Cardiac fibroblast (primary cell): Measurements from ENCODE around the gene RELB.

ENCODE experiments used
- DNase-seq, 2 donors: peaks; one replicate each; pipeline versions ENCODE4 v3.0.0 to v3.0.0-alpha.2; 2010; ENCODE audit warnings: low read depth in 2 of 2
- H3K4me3 ChIP-seq, 2 donors: replicated peaks in 1 of 2; 1 replicate in 1 of 2; 2 replicates in 1 of 2; pipeline ENCODE4 v1.5.1; 2011; ENCODE audit warnings: low read depth in 2 of 2, low read length in 2 of 2, mild to moderate bottlenecking in 2 of 2, moderate library complexity in 1 of 2
- CTCF ChIP-seq: IDR thresholded peaks from one replicate; pipeline ENCODE4 v1.5.1; 2011; ENCODE audit warnings: low read depth, mild to moderate bottlenecking, low read length, inconsistent platforms

RELB gene

GRCh38 chr19:44972802-44973201, 28.5 kb upstream of the RELB start:
- DNase-seq, result no peak
- no peak overlapping the region for H3K4me3 ChIP-seq
- no peak for TF ChIP-seq CTCF

- no peak for DNase-seq
- H3K4me3 ChIP-seq, result no peak overlapping the region
- no peak for TF ChIP-seq CTCF
Observed at GRCh38 chr19:44973982-44974735, 27.1 kb upstream of the RELB start.

GRCh38 chr19:44974857-44975256, 26.4 kb upstream of the RELB start:
- DNase-seq, result no peak

GRCh38 chr19:44975444-44975843, 25.8 kb upstream of the RELB start:
- TF ChIP-seq CTCF, result no peak
- no peak overlapping the region for H3K4me3 ChIP-seq
- DNase-seq, result no peak

More at GRCh38 chr19:44974857-44975256, 26.4 kb upstream of the RELB start:
- no peak overlapping the region for H3K4me3 ChIP-seq
- TF ChIP-seq CTCF, result no peak

GRCh38 chr19:44984005-44984404, 17.3 kb upstream of the RELB start:
- no peak for TF ChIP-seq CTCF
- no peak for DNase-seq
- no peak overlapping the region for H3K4me3 ChIP-seq

GRCh38 chr19:44985445-44985844, 15.8 kb upstream of the RELB start:
- no peak for DNase-seq
- H3K4me3 ChIP-seq, result no peak overlapping the region
- no peak for TF ChIP-seq CTCF

GRCh38 chr19:44986389-44986788, 14.9 kb upstream of the RELB start:
- DNase-seq, result no peak
- H3K4me3 ChIP-seq, result no peak overlapping the region
- no peak for TF ChIP-seq CTCF
